OCI-LY7 (cell line): ENCODE measurements around the gene NRG2. TPM values are rescaled to one million over a fixed set of nuclear protein-coding genes. Genes with fewer than 3 reads are reported as not detected.

ENCODE experiments used
- BruUV-seq: library from RNA; stranded (reverse); fragments of 400-500 nt; replicated peaks from 2 replicates; lab custom pipeline; 2021; lab: Mats Ljungman, UMichigan
- CTCF ChIA-PET: fragments of 300-600 bp; sonication (Branson Sonifier 250); formaldehyde crosslinking; loops from one replicate; lab custom pipeline; 2022; ENCODE audit warnings: antibody characterized with exemption; ENCODE audit not compliant: unreplicated experiment; lab: Charles Lee
- POLR2A ChIA-PET: fragments of 300-600 bp; sonication (Branson Sonifier 250); formaldehyde crosslinking; loops from one replicate; lab custom pipeline; 2022; ENCODE audit warnings: antibody characterized with exemption; lab: Charles Lee
- DNase-seq: peaks from one replicate; pipeline ENCODE4 v3.0.0-alpha.2; 2015; ENCODE audit warnings: low spot score
- H2AFZ ChIP-seq: fragments of 200-600 bp; sonication (generic), shearing (Covaris generic); 2 replicates; pipeline ENCODE4 v1.6.1; 2014; ENCODE audit warnings: mild to moderate bottlenecking, antibody characterized with exemption, low read length, moderate library complexity
- H3K27ac ChIP-seq: fragments of 200-600 bp; sonication (generic); 2 replicates; pipeline ENCODE4 v1.5.1; 2014; ENCODE audit warnings: mixed run types, low read depth, mild to moderate bottlenecking, moderate library complexity, low read length, inconsistent platforms; ENCODE audit not compliant: poor library complexity, severe bottlenecking
- H3K36me3 ChIP-seq: fragments of 200-600 bp; sonication (generic); 2 replicates; pipeline ENCODE4 v1.6.1; 2014; ENCODE audit warnings: mild to moderate bottlenecking, antibody characterized with exemption, low read length, moderate library complexity, mixed read lengths; ENCODE audit not compliant: insufficient read depth
- H3K4me1 ChIP-seq: fragments of 200-600 bp; sonication (generic); 2 replicates; pipeline ENCODE4 v1.5.1; 2014; ENCODE audit warnings: mild to moderate bottlenecking, low read length; ENCODE audit not compliant: insufficient read depth, poor library complexity, severe bottlenecking
- H3K4me2 ChIP-seq: fragments of 200-600 bp; sonication (generic); 2 replicates; pipeline ENCODE4 v1.6.1; 2014; ENCODE audit warnings: mild to moderate bottlenecking, low read length
- H3K4me3 ChIP-seq: fragments of 200-600 bp; sonication (generic); 2 replicates; pipeline ENCODE4 v1.5.1; 2014; ENCODE audit warnings: mild to moderate bottlenecking, low read depth, low read length; ENCODE audit not compliant: poor library complexity, severe bottlenecking
- H3K79me2 ChIP-seq: fragments of 200-600 bp; sonication (generic); 2 replicates; pipeline ENCODE4 v1.6.1; 2016; ENCODE audit warnings: low read depth, mild to moderate bottlenecking, low read length, moderate library complexity, mixed read lengths; ENCODE audit not compliant: insufficient read depth
- H3K9me2 ChIP-seq: fragments of 200-600 bp; sonication (generic); 2 replicates; pipeline ENCODE4 v1.6.1; 2016; ENCODE audit warnings: mild to moderate bottlenecking, low read length, mixed read lengths; ENCODE audit not compliant: insufficient read depth
- H3K9me3 ChIP-seq: fragments of 200-600 bp; sonication (generic); 2 replicates; pipeline ENCODE4 v1.6.1; 2014; ENCODE audit warnings: mild to moderate bottlenecking, mixed run types, low read length, mixed read lengths
- H4K20me1 ChIP-seq: fragments of 200-600 bp; sonication (generic); 2 replicates; pipeline ENCODE4 v1.6.1; 2014; ENCODE audit warnings: mild to moderate bottlenecking, antibody characterized with exemption, low read length, moderate library complexity, mixed read lengths; ENCODE audit not compliant: insufficient read depth
- CTCF ChIP-seq: fragments of 200-600 bp; sonication (generic); conservative IDR thresholded peaks from 2 replicates; pipeline ENCODE4 v1.5.1; 2014; ENCODE audit warnings: mild to moderate bottlenecking, antibody characterized with exemption, low read length, moderate library complexity, mixed read lengths
- EZH2phosphoT487 ChIP-seq: fragments of 200-600 bp; sonication (generic); IDR thresholded peaks from 2 replicates; pipeline ENCODE4 v1.6.1; 2018; ENCODE audit warnings: low read depth, borderline replicate concordance, mild to moderate bottlenecking, mixed run types, antibody characterized with exemption, low read length, moderate library complexity, mixed read lengths
- intact Hi-C: fragments of 100-400 bp; cut with micrococcal nuclease; formaldehyde crosslinking; loops from one replicate; pipeline ENCODE4 v1.10.0; 2022; ENCODE audit not compliant: unreplicated experiment
- total RNA-seq, 2 experiments: library from RNA; depleted of rRNA in 1 of 2; stranded (reverse); fragments of >200 nt in 1 of 2; shearing (Covaris generic) in 1 of 2; gene quantifications; 2 replicates each; pipeline ENCODE4 v1.2.3, GENCODE V29; 2014 to 2022

The NRG2 gene
- total RNA-seq, 2 experiments from 2014 or later, result 1.7 TPM; not detected in 1

DNA sequence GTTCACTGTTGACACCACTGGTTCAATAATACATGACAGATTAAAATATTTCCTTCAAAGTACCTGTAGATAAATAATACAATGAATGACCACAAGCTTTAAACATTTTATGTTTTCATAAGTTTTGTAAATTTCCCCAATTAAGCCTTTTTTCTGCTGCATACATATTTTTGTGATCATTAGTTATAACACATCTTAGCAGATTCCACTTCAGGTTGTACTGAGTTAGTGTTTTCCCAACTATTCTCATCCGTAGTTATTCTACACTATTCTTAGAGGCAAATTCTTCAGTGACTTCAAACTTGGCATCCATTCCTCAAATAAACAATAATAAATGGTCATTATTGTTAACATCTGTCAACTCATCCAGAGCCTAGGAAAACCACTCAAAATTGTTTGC lies 100.9 kb downstream of the NRG2 start:
- no peak overlapping the region for H3K4me2 ChIP-seq
- no TSS peak for BruUV-seq
- H3K36me3 ChIP-seq, result no peaks in the 10 kb centered on the region
- intact Hi-C loops, result no loop called here
- no peaks in the 10 kb centered on the region for H3K9me2 ChIP-seq
- ChIA-PET POLR2A (interaction anchor here (0.7 to 2.2 kb wide), 2 partner anchors 8 to 68 kb away, joined by 3 to 6 read pairs; no protein-coding TSS in a partner anchor), CTCF (no interaction called here)
- H4K20me1 ChIP-seq, result no peaks in the 10 kb centered on the region
- H3K79me2 ChIP-seq, result no peaks in the 10 kb centered on the region
- TF ChIP-seq CTCF (no peak), EZH2phosphoT487 (no peak)
- H2AFZ ChIP-seq, result no peak overlapping the region
- DNase-seq, result no peak
- H3K9me3 ChIP-seq, result no peaks in the 10 kb centered on the region; the same call in 1 of the 2 replicates
- no peak overlapping the region for H3K4me3 ChIP-seq
- H3K4me1 ChIP-seq, result no peaks in the 10 kb centered on the region
- H3K27ac ChIP-seq, result no peak overlapping the region

GRCh38 chr5:139930406-139930805 lies 112.7 kb downstream of the NRG2 start:
- Histone ChIP-seq H3K27ac (no peak overlapping the region), H3K9me3 (no peaks in the 10 kb centered on the region), H2AFZ (no peak overlapping the region), H3K36me3 (no peaks in the 10 kb centered on the region), H3K4me3 (no peak overlapping the region), H4K20me1 (no peaks in the 10 kb centered on the region), H3K9me2 (no peaks in the 10 kb centered on the region), H3K4me1 (no peaks in the 10 kb centered on the region), H3K79me2 (no peaks in the 10 kb centered on the region), H3K4me2 (no peak overlapping the region)
- DNase-seq, result no peak
- intact Hi-C loops, result no loop called here
- no TSS peak for BruUV-seq
- CTCF ChIA-PET, result no interaction called here
- TF ChIP-seq CTCF (no peak), EZH2phosphoT487 (no peak)
- POLR2A ChIA-PET, result no interaction called here

DNA sequence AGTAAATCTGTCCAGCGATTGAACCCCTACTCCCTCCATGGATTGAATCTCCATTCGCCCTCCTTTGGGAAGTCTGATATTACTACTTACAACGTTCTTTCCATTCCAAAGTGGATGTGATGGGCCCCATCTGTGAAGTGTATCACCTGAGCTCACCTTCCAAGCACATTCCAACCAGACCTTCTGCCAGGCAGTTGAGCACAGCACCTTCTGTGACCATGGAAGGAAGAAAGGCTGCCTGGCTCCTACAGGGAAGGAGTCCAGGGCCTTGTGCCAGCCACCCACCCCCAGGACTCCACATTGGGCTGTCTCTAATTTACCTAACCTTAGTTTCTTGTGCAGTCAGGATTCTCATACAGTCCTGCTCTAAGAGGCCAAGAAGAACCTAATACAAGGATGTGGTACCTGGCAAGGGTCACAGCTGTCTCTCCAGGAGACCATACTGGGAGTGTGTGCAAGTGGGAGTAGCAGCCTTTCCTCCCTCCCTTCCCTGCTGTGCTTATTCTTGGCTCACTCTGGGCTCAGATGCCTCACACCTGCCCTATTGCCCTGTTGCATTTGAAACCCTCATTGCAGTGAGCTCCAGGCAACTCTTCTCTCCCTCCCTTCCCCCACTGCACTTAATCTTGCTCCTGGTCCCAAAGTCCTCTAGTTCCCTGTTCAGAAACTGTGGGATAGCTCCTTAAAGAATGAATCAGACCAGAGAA lies 116.1 kb downstream of the NRG2 start:
- TF ChIP-seq CTCF (no peak), EZH2phosphoT487 (no peak)
- H3K4me3 ChIP-seq, result no peak overlapping the region
- no peaks in the 10 kb centered on the region for H4K20me1 ChIP-seq
- H3K79me2 ChIP-seq, result no peaks in the 10 kb centered on the region
- no peaks in the 10 kb centered on the region for H3K4me1 ChIP-seq
- intact Hi-C loops, result no loop called here
- no peaks in the 10 kb centered on the region for H3K9me3 ChIP-seq
- H3K36me3 ChIP-seq, result no peaks in the 10 kb centered on the region
- H2AFZ ChIP-seq, result no peak overlapping the region
- no peaks in the 10 kb centered on the region for H3K9me2 ChIP-seq
- ChIA-PET POLR2A (interaction anchor here (0.7 kb wide), 1 partner anchor 1285 kb away, joined by 3 read pairs; no protein-coding TSS in a partner anchor), CTCF (no interaction called here)
- H3K27ac ChIP-seq, result no peak overlapping the region
- no TSS peak for BruUV-seq
- no peak overlapping the region for H3K4me2 ChIP-seq
- DNase-seq, result no peak
